H9 (cell line): Measurements from ENCODE around the gene SSTR1. TPM values are rescaled to one million over a fixed set of nuclear protein-coding genes. Genes with fewer than 3 reads are reported as not detected.

ENCODE experiments used
- DNase-seq: peaks from one replicate; pipeline ENCODE4 v3.0.0-alpha.2; 2017
- H2AFZ ChIP-seq: one replicate; pipeline ENCODE4 v1.6.1; 2013; ENCODE audit warnings: mild to moderate bottlenecking, low read length, control low read depth, moderate library complexity
- H2AK5ac ChIP-seq: 2 replicates; pipeline ENCODE4 v1.6.1; 2013; ENCODE audit warnings: low read length, control low read depth, mixed read lengths; ENCODE audit not compliant: insufficient read length
- H2BK120ac ChIP-seq: one replicate; pipeline ENCODE4 v1.6.1; 2013; ENCODE audit warnings: low read depth, mild to moderate bottlenecking, low read length, control low read depth, inconsistent platforms; ENCODE audit not compliant: poor library complexity, severe bottlenecking
- H2BK12ac ChIP-seq: 2 replicates; pipeline ENCODE4 v1.6.1; 2013; ENCODE audit warnings: low read length, control low read depth, mixed read lengths, low read depth; ENCODE audit not compliant: insufficient read length
- H2BK15ac ChIP-seq: 2 replicates; pipeline ENCODE4 v1.6.1; 2013; ENCODE audit warnings: low read depth, low read length, control low read depth
- H2BK20ac ChIP-seq: one replicate; pipeline ENCODE4 v1.6.1; 2013; ENCODE audit warnings: low read depth, mild to moderate bottlenecking, low read length, control low read depth, inconsistent platforms; ENCODE audit not compliant: poor library complexity, severe bottlenecking
- H2BK5ac ChIP-seq: 2 replicates; pipeline ENCODE4 v1.6.1; 2013; ENCODE audit warnings: low read length, control low read depth, mixed read lengths; ENCODE audit not compliant: insufficient read length
- H3K14ac ChIP-seq: 2 replicates; pipeline ENCODE4 v1.6.1; 2013; ENCODE audit warnings: low read length, control low read depth; ENCODE audit not compliant: insufficient read depth
- H3K18ac ChIP-seq: 2 replicates; pipeline ENCODE4 v1.6.1; 2013; ENCODE audit warnings: low read depth, mild to moderate bottlenecking, mixed read lengths, low read length, control low read depth; ENCODE audit not compliant: insufficient read length
- H3K23ac ChIP-seq: 2 replicates; pipeline ENCODE4 v1.6.1; 2013; ENCODE audit warnings: low read length, control low read depth, mixed read lengths, low read depth; ENCODE audit not compliant: insufficient read length
- H3K23me2 ChIP-seq: 2 replicates; pipeline ENCODE4 v1.6.1; 2013; ENCODE audit warnings: low read depth, mild to moderate bottlenecking, mixed read lengths, low read length, control low read depth; ENCODE audit not compliant: insufficient read length, poor library complexity, severe bottlenecking
- H3K27ac ChIP-seq: 2 replicates; pipeline ENCODE4 v1.5.1; 2013; ENCODE audit warnings: low read length, control low read depth, mixed read lengths, low read depth; ENCODE audit not compliant: insufficient read length
- H3K27me3 ChIP-seq: 2 replicates; pipeline ENCODE4 v1.6.1; 2013; ENCODE audit warnings: low read length, control low read depth, inconsistent platforms; ENCODE audit not compliant: insufficient read depth
- H3K4ac ChIP-seq: 2 replicates; pipeline ENCODE4 v1.6.1; 2013; ENCODE audit warnings: low read depth, mild to moderate bottlenecking, control low read depth, inconsistent platforms, low read length, moderate library complexity
- H3K4me1 ChIP-seq: 2 replicates; pipeline ENCODE4 v1.6.1; 2013; ENCODE audit warnings: low read length, control low read depth, inconsistent platforms; ENCODE audit not compliant: insufficient read depth
- H3K4me2 ChIP-seq: 2 replicates; pipeline ENCODE4 v1.6.1; 2013; ENCODE audit warnings: low read length, control low read depth, mixed read lengths; ENCODE audit not compliant: insufficient read length, insufficient read depth
- H3K56ac ChIP-seq: 2 replicates; pipeline ENCODE4 v1.6.1; 2013; ENCODE audit warnings: low read depth, mild to moderate bottlenecking, mixed read lengths, low read length, control low read depth; ENCODE audit not compliant: insufficient read length
- H3K79me1 ChIP-seq: 2 replicates; pipeline ENCODE4 v1.6.1; 2013; ENCODE audit warnings: low read depth, mild to moderate bottlenecking, moderate library complexity, low read length, control low read depth, inconsistent platforms; ENCODE audit not compliant: insufficient read depth, poor library complexity, severe bottlenecking
- H3K79me2 ChIP-seq: 2 replicates; pipeline ENCODE4 v1.6.1; 2013; ENCODE audit warnings: low read length, control low read depth, inconsistent platforms; ENCODE audit not compliant: insufficient read depth
- H3K9ac ChIP-seq: 2 replicates; pipeline ENCODE4 v1.6.1; 2013; ENCODE audit warnings: low read length, control low read depth, mixed read lengths; ENCODE audit not compliant: insufficient read length; ENCODE audit errors: extremely low read depth
- H3K9me3 ChIP-seq: one replicate; pipeline ENCODE4 v1.6.1; 2013; ENCODE audit warnings: low read depth, low read length, inconsistent platforms; ENCODE audit not compliant: control insufficient read depth
- H3T11ph ChIP-seq: one replicate; pipeline ENCODE4 v1.6.1; 2013; ENCODE audit warnings: mild to moderate bottlenecking, low read length, control low read depth, inconsistent platforms
- H4K20me1 ChIP-seq: one replicate; pipeline ENCODE4 v1.6.1; 2013; ENCODE audit not compliant: control insufficient read depth, insufficient read length, insufficient read depth
- H4K5ac ChIP-seq: 2 replicates; pipeline ENCODE4 v1.6.1; 2013; ENCODE audit warnings: low read depth, mild to moderate bottlenecking, mixed read lengths, low read length, control low read depth; ENCODE audit not compliant: insufficient read length
- H4K8ac ChIP-seq: replicated peaks from 2 replicates; pipeline ENCODE4 v1.6.1; 2013; ENCODE audit warnings: low read length, control low read depth, mixed read lengths, low read depth; ENCODE audit not compliant: insufficient read length
- H4K91ac ChIP-seq: 2 replicates; pipeline ENCODE4 v1.6.1; 2013; ENCODE audit warnings: low read depth, mild to moderate bottlenecking, moderate library complexity, mixed read lengths, low read length, control low read depth; ENCODE audit not compliant: insufficient read length
- H3K27ac Mint-ChIP-seq, 3 experiments: 2 replicates in 2 of 3; 3 replicates in 1 of 3; pipeline ENCODE4 v1.8.0; 2020 to 2021; ENCODE audit warnings: mixed read lengths in 3 of 3, mild to moderate bottlenecking in 1 of 3, moderate library complexity in 1 of 3
- H3K27me3 Mint-ChIP-seq: 2 replicates; pipeline ENCODE4 v1.8.0; 2021; ENCODE audit warnings: low read depth, mild to moderate bottlenecking, moderate library complexity, mixed read lengths
- H3K36me3 Mint-ChIP-seq, 3 experiments: 2 replicates in 2 of 3; 3 replicates in 1 of 3; pipeline ENCODE4 v1.8.0; 2020 to 2021; ENCODE audit warnings: low read depth in 3 of 3, mixed read lengths in 3 of 3; ENCODE audit not compliant: insufficient read depth in 1 of 3
- H3K4me1 Mint-ChIP-seq, 2 experiments: 2 replicates each; pipeline ENCODE4 v1.8.0; 2020; ENCODE audit warnings: mixed read lengths in 2 of 2
- H3K4me3 Mint-ChIP-seq, 2 experiments: 2 replicates in 1 of 2; 3 replicates in 1 of 2; pipeline ENCODE4 v1.8.0; 2020 to 2021; ENCODE audit warnings: mild to moderate bottlenecking in 2 of 2, mixed read lengths in 2 of 2, moderate library complexity in 1 of 2
- H3K9me3 Mint-ChIP-seq, 2 experiments: 2 replicates in 1 of 2; 3 replicates in 1 of 2; pipeline ENCODE4 v1.8.0; 2020; ENCODE audit warnings: mild to moderate bottlenecking in 2 of 2, mixed read lengths in 2 of 2, moderate library complexity in 1 of 2
- CTCF ChIP-seq: fragments of 200-600 bp; sonication (generic); conservative IDR thresholded peaks from 3 replicates; pipeline ENCODE4 v1.8.0; 2021; ENCODE audit warnings: antibody characterized with exemption, mild to moderate bottlenecking
- WGBS: extraction: QIAGEN DNeasy Blood & Tissue Kit; methylation state at CpG from one replicate; pipeline ENCODE4 v1.1.7; 2013; ENCODE audit warnings: missing lambda C conversion rate, low lambda C conversion rate, mixed read lengths; ENCODE audit not compliant: insufficient read length; ENCODE audit errors: extremely low coverage; 5-methylcytosine and 5-hydroxymethylcytosine counted together
- total RNA-seq: library from RNA; stranded (reverse); gene quantifications from 2 replicates; pipeline ENCODE4 v1.2.1, GENCODE V29; 2021

SSTR1 gene
- total RNA-seq, 1 experiment from 2014 or later: 0.98 TPM

- H2BK20ac ChIP-seq: no peak overlapping the region
- no peak overlapping the region for H3K4ac ChIP-seq
- Mint-ChIP-seq H3K27me3 (no peaks in the 10 kb centered on the region), H3K4me1 (peaks cover 62 to 76% of the 10 kb centered on the region in 2 experiments), H3K27ac (peak overlapping the region in 2 of 3 experiments; percentile 50 to 97; a peak in 2 of 7 replicates), H3K4me3 (no peak overlapping the region), H3K9me3 (no peaks in the 10 kb centered on the region; a peak in 1 of 5 replicates), H3K36me3 (peaks cover 57 to 73% (median 72%) of the 10 kb centered on the region in 3 experiments)
- H3K18ac ChIP-seq: no peak overlapping the region
- no peak overlapping the region for H2AFZ ChIP-seq
- H3K4me1 ChIP-seq: no peaks in the 10 kb centered on the region; the same call in 1 of the 2 replicates
- WGBS: no CpG with 5 or more reads among the region's 4 CpGs
- no peaks in the 10 kb centered on the region for H3K79me1 ChIP-seq
- no peak overlapping the region for H4K8ac ChIP-seq
- no peak overlapping the region for H3T11ph ChIP-seq
- H3K27me3 ChIP-seq: no peaks in the 10 kb centered on the region
- TF ChIP-seq CTCF: no peak
- no peaks in the 10 kb centered on the region for H3K9me3 ChIP-seq
- no peak overlapping the region for H3K23ac ChIP-seq
- DNase-seq: no peak
- no peak overlapping the region for H2BK5ac ChIP-seq
- no peak overlapping the region for H2BK120ac ChIP-seq
- H3K79me2 ChIP-seq: peaks cover 3% of the 10 kb centered on the region; the same call in 1 of the 2 replicates
- H4K91ac ChIP-seq: no peak overlapping the region
- H2AK5ac ChIP-seq: no peak overlapping the region
- H2BK15ac ChIP-seq: no peak overlapping the region
- H3K9ac ChIP-seq: no peak overlapping the region
- no peaks in the 10 kb centered on the region for H3K23me2 ChIP-seq
- no peak overlapping the region for H3K56ac ChIP-seq
- H4K20me1 ChIP-seq: no peaks in the 10 kb centered on the region
- peak overlapping the region; percentile 58 for H3K27ac ChIP-seq
- H3K4me2 ChIP-seq: peak overlapping the region; percentile 40
- no peak overlapping the region for H2BK12ac ChIP-seq
- H3K14ac ChIP-seq: no peak overlapping the region
- no peak overlapping the region for H4K5ac ChIP-seq
These were observed 9.3 kb upstream of the SSTR1 start for GRCh38 chr14:38198425-38198824.
